Subcutaneous abdominal adipose tissue (tissue), 5 donors: ENCODE data around the gene TBC1D10B.

Experiments used
- H3K27ac ChIP-seq: one replicate; pipeline ENCODE4 v1.7.0; 2013; ENCODE audit warnings: low read depth, mild to moderate bottlenecking, inconsistent platforms, low read length, moderate library complexity
- H3K27me3 ChIP-seq, 5 donors: one replicate each; pipeline ENCODE4 v1.7.0; 2013; ENCODE audit warnings: low read length in 5 of 5, inconsistent platforms in 1 of 5; ENCODE audit not compliant: control insufficient read depth in 5 of 5, insufficient read depth in 4 of 5
- H3K36me3 ChIP-seq, 5 donors: one replicate each; pipeline ENCODE4 v1.7.0; 2013; ENCODE audit warnings: low read length in 5 of 5; ENCODE audit not compliant: control insufficient read depth in 5 of 5, insufficient read depth in 5 of 5
- H3K4me1 ChIP-seq, 5 donors: one replicate each; pipeline ENCODE4 v1.7.0; 2013; ENCODE audit warnings: low read length in 5 of 5, mild to moderate bottlenecking in 3 of 5, moderate library complexity in 1 of 5; ENCODE audit not compliant: control insufficient read depth in 5 of 5, insufficient read depth in 5 of 5
- H3K4me3 ChIP-seq, 5 donors: one replicate each; pipeline ENCODE4 v1.7.0; 2013; ENCODE audit warnings: low read length in 5 of 5, low read depth in 1 of 5
- H3K9ac ChIP-seq, 5 donors: one replicate each; pipeline ENCODE4 v1.7.0; 2013; ENCODE audit warnings: low read length in 5 of 5, mild to moderate bottlenecking in 4 of 5, moderate library complexity in 3 of 5
- H3K9me3 ChIP-seq, 5 donors: one replicate each; pipeline ENCODE4 v1.7.0; 2013; ENCODE audit warnings: low read length in 5 of 5; ENCODE audit not compliant: control insufficient read depth in 5 of 5
- donor health status: healthy.
- donor health status: healthy.
- donor health status: healthy.
- donor health status: healthy.
- donor health status: healthy.

Gene TBC1D10B

GRCh38 chr16:30361180-30361579 is 9.1 kb downstream of the TBC1D10B start:
- Histone ChIP-seq H3K27me3 (no peaks in the 10 kb centered on the region), H3K4me3 (no peak overlapping the region), H3K36me3 (peaks cover 0 to 75% (median 61%) of the 10 kb centered on the region in 5 donors), H3K9ac (no peak overlapping the region), H3K4me1 (peaks cover 0 to 14% (median 12%) of the 10 kb centered on the region in 5 donors), H3K27ac (no peak overlapping the region), H3K9me3 (no peaks in the 10 kb centered on the region)

- Histone ChIP-seq H3K27ac (no peak overlapping the region), H3K27me3 (peaks cover 0 to 4% (median 0%) of the 10 kb centered on the region in 5 donors), H3K4me1 (peaks cover 5 to 25% (median 20%) of the 10 kb centered on the region in 5 donors), H3K4me3 (no peak overlapping the region), H3K9ac (no peak overlapping the region), H3K9me3 (no peaks in the 10 kb centered on the region), H3K36me3 (peaks cover 0 to 64% (median 56%) of the 10 kb centered on the region in 5 donors)
Measured at GRCh38 chr16:30359871-30360170, 10.5 kb downstream of the TBC1D10B start.

GRCh38 chr16:30358990-30359870 is 11.1 kb downstream of the TBC1D10B start:
- no peak overlapping the region for H3K27ac ChIP-seq
- H3K4me3 ChIP-seq: no peak overlapping the region
- H3K9me3 ChIP-seq: no peaks in the 10 kb centered on the region
- H3K9ac ChIP-seq: no peak overlapping the region
- H3K36me3 ChIP-seq: peaks cover 0 to 58% (median 50%) of the 10 kb centered on the region in 5 donors
- H3K27me3 ChIP-seq: peaks cover 0 to 4% (median 0%) of the 10 kb centered on the region in 5 donors
- peaks cover 7 to 30% (median 26%) of the 10 kb centered on the region in 5 donors for H3K4me1 ChIP-seq

GRCh38 chr16:30358577-30358936 is 11.7 kb downstream of the TBC1D10B start:
- Histone ChIP-seq H3K9ac (no peak overlapping the region), H3K36me3 (peaks cover 0 to 57% (median 49%) of the 10 kb centered on the region in 5 donors), H3K27me3 (peaks cover 0 to 4% (median 0%) of the 10 kb centered on the region in 5 donors), H3K27ac (no peak overlapping the region), H3K9me3 (no peaks in the 10 kb centered on the region), H3K4me1 (peaks cover 7 to 37% (median 31%) of the 10 kb centered on the region in 5 donors), H3K4me3 (no peak overlapping the region)

- H3K9ac ChIP-seq: no peak overlapping the region
- peaks cover 0 to 4% (median 0%) of the 10 kb centered on the region in 5 donors for H3K27me3 ChIP-seq
- no peaks in the 10 kb centered on the region for H3K9me3 ChIP-seq
- no peak overlapping the region for H3K4me3 ChIP-seq
- H3K36me3 ChIP-seq: peaks cover 0 to 58% (median 48%) of the 10 kb centered on the region in 5 donors
- H3K4me1 ChIP-seq: peaks cover 7 to 42% (median 34%) of the 10 kb centered on the region in 5 donors
- H3K27ac ChIP-seq: no peak overlapping the region
Measured at GRCh38 chr16:30357715-30358576, 12.3 kb downstream of the TBC1D10B start.

GRCh38 chr16:30357085-30357714 is 13.1 kb downstream of the TBC1D10B start:
- H3K27me3 ChIP-seq: peaks cover 0 to 5% (median 0%) of the 10 kb centered on the region in 5 donors
- H3K36me3 ChIP-seq: peaks cover 0 to 65% (median 51%) of the 10 kb centered on the region in 5 donors
- H3K27ac ChIP-seq: peak overlapping the region; percentile 97
- no peaks in the 10 kb centered on the region for H3K9me3 ChIP-seq
- H3K4me3 ChIP-seq: no peak overlapping the region
- peaks cover 10 to 50% (median 42%) of the 10 kb centered on the region in 5 donors for H3K4me1 ChIP-seq
- no peak overlapping the region for H3K9ac ChIP-seq

GRCh38 chr16:30356401-30357084 is 13.8 kb downstream of the TBC1D10B start:
- H3K9me3 ChIP-seq: no peaks in the 10 kb centered on the region
- peaks cover 0 to 71% (median 54%) of the 10 kb centered on the region in 5 donors for H3K36me3 ChIP-seq
- peaks cover 14 to 56% (median 48%) of the 10 kb centered on the region in 5 donors for H3K4me1 ChIP-seq
- peaks cover 0 to 8% (median 0%) of the 10 kb centered on the region in 5 donors for H3K27me3 ChIP-seq
- H3K27ac ChIP-seq: peak overlapping the region; percentile 97
- H3K9ac ChIP-seq: peak overlapping the region in 3 of 5 donors; percentile 74 to 95 (median 94)
- H3K4me3 ChIP-seq: peak overlapping the region in 3 of 5 donors; percentile 90 to 96 (median 92)

GRCh38 chr16:30355954-30356308 is 14.4 kb downstream of the TBC1D10B start:
- peaks cover 14 to 62% (median 51%) of the 10 kb centered on the region in 5 donors for H3K4me1 ChIP-seq
- peaks cover 0 to 8% (median 0%) of the 10 kb centered on the region in 5 donors for H3K27me3 ChIP-seq
- no peaks in the 10 kb centered on the region for H3K9me3 ChIP-seq
- peak overlapping the region; percentile 74 to 98 (median 94) for H3K9ac ChIP-seq
- H3K36me3 ChIP-seq: peaks cover 0 to 73% (median 59%) of the 10 kb centered on the region in 5 donors
- peak overlapping the region; percentile 97 for H3K27ac ChIP-seq
- peak overlapping the region; percentile 75 to 96 (median 90) for H3K4me3 ChIP-seq
